HG02870 (cell line): ENCODE results near the gene SLC2A6.
"Not testable (repeated sequence)": the region's sequence is repeated elsewhere in the genome, so short reads cannot be mapped to it uniquely, and the experiment has no call there.

Source experiments
- ATAC-seq: cut with Tn5 transposase; IDR thresholded peaks from one replicate; pipeline ENCODE4 v1.9.1; 2021; ENCODE audit warnings: mild to moderate bottlenecking, moderate library complexity; ENCODE audit not compliant: unreplicated experiment

SLC2A6 gene

DNA sequence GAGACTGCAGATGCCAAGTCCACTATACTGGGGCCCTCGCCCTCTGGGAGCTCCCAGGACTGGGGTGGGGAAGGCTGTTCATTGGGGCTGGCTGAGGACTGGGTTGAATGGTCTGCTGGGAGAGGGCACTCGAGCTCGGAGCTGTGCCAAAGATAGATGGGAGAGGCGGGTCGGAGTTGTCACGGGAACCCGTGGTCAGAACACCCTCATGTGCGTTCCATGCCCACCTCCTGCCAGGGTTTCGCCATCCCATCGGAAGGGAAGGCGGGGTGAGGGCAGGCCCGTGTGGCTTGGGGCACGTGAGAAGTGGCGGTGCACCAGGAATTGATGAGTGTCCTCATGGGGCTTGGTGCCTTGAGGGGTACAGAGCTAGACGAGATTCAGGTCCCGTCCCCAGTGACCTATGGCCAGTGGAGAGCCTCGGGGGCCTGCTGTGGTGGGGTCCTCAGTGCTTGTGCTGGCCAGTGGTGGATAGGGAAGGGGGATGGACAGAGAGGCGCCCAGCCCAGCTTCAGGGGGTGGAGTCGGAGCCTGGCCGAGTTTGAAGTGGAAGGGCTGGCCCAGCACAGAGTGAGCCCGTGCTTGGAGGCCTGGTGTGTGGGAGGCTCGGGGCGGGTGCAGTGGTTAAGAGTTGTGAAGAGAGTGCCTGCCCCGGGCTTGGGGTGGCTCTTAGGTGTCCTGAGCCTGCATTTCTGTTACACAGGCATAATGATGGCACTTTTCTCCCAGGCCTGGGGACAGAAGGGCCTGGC lies 14.9 kb downstream of the SLC2A6 start:
- ATAC-seq = no peak

DNA sequence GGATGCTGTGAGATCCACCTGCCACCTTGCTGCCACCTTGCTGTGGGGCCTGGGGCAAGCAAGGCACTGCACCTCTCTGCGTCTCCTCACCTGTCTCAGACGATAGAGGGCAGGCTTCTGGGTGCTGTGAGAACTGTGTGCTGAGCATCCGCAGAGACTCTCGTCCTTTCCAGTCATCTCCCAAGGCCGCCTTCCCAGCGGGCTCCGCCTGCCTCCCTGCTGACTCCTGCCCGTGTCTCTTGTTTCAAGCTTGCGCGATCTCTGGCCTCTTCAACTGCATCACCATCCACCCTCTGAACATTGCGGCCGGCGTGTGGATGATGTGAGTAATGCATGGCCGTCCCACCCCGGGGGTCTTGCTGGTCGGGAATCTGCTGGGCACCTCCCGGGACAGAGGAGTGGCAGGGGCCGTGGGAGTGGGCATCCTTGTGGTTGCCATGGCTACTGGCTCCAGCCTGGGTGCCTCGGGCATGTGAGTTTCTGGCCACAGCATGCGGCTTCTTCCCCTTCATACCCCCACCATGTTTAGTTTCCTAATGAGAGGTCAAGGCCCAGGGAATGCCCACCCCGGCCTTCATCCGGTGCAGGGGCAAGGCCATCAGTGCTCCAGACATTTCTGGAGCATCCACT lies 15.6 kb downstream of the SLC2A6 start:
- no peak for ATAC-seq

DNA sequence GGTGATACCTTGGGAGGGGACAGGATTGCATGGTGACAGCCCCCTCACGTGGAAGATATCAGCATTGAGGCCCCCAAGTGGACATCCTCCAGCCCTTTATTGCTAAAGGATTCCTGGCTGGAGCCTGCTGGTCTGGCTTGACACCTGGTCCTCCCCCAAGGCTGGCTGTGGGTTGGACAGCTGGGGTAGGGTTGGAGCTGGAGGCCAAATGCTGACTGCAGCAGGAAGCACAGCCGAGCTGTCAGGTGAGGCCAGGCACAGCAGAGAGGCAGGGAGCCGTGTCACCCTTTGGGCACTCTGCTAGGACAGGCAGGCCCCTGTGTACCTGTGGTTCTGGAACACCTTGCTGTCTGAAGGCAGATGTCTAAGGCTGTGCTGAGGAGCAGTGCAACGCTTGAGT lies 16.9 kb downstream of the SLC2A6 start:
- no peak for ATAC-seq

DNA sequence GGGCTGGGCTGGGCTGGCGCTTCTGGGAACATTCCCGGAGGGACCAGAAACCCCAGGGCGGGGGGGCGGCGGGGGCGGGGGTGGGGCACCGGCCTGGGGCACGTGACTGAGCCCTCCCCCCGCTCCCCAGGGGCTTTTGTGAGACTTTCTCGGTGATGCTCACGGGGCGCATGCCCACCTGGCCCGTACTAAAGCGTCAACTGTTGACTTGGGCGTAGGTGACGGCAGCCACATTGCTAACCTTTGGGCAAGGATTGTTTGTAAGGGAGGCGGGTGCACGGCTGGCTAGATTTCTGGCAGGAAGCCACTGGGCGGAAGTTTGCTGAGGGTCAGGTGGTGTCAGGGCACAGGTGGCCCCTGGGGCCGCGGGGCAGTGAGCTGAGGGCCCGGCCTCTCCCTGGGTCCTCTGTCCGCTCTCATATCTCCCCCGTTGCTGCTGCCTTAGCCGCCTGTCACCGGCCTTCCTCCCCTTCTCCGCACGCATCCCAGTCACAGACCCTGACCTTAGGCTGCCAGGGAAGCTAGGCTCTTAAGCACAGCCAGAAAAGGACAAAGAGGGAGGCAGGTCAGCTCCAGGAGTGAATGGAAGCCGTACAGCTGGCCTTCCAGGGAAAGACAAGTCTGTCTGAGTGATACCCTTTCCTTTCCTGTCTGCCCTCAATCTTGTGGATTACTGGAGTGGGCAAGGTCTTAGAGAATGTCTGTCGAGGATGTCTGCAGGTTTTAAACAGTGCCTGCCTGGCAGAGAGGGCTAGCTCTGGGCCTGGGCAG lies 18.3 kb downstream of the SLC2A6 start:
- ATAC-seq = no peak

DNA sequence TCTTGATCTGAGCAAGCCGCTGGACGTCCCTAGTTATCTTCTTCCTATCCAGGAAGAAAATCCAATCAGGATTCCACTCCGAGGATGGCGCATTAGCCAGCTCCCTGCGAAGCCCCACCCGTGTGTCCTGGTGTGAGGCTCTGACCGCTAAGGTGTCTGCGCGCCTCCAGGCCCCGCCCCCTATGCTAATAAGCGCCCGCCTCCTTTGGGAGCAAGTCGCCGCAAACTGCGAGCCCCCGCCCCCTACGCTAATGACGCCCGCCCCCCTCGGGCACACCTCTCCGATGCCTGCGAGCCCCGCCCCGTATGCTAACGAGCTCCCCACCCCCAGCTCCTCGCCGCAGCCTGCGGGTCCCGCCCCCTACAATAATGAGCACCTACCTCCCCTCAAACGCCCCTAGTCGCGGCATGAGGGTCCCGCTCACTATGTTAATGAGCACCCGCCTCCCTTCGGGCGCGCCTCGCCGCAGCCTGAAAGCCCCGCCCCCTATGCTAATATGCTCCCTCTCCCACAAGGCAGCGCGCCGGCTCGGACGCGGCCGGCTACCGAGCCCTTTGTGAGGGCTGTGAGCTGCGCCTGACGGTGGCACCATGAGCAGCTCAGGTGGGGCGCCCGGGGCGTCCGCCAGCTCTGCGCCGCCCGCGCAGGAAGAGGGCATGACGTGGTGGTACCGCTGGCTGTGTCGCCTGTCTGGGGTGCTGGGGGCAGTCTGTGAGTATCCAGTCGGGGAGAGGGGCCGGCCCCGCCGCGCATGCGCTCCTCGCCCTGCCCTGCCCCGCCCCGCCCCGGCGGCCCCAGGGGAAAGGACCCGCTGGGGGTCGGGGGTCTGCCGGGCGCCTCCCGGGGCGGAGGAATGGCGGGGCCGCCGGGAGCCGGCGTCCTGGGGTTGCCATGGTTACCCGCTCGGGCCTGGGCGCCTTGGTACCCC lies 19.2 kb downstream of the SLC2A6 start, which contains the start of gene CACFD1:
Gene CACFD1 (plus strand): TSS at position 503 of the 929 bp plus-strand sequence. CDS start 89 bp downstream, at position 592.
- peak; percentile 69 for ATAC-seq

DNA sequence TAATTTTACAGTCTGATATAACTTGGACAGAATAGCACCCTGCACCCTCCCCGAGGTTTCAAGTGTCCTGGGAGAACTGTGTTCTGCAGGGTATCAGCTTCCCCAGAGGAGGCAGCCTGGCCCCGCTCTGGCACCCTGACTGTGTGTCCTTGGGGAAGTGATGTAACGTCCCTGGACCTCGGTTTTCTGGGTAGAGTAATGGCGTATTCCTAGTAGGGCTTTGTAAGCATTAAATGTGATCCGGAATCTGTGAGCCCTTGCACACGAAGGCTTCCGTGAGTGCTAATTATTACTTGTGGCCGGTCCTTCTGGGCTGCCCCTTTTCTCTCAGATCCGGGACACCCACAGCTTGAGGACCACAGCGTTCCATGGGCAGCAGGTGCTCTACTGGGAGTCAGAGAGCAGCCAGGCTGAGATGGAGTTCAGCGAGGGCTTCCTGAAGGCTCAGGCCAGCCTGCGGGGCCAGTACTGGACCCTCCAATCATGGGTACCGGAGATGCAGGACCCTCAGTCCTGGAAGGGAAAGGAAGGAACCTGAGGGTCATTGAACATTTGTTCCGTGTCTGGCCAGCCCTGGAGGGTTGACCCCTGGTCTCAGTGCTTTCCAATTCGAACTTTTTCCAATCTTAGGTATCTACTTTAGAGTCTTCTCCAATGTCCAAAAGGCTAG lies 20.1 kb downstream of the SLC2A6 start:
- ATAC-seq = no peak

DNA sequence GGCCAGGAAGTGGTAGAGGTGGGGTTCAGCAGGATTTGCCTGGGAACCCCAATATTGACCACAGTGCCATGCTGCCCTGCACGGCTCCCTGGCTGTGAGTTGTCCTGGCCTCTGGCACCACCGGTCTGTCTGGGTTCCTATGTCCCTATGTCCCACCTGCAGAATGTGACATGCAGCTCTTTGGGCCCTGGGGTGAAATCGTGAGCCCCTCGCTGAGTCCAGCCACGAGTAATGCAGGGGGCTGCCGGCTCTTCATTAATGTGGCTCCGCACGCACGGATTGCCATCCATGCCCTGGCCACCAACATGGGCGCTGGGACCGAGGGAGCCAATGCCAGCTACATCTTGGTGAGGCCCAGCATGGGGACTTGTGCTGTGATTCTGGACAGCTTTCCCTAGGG lies 21.2 kb downstream of the SLC2A6 start:
- no peak for ATAC-seq

DNA sequence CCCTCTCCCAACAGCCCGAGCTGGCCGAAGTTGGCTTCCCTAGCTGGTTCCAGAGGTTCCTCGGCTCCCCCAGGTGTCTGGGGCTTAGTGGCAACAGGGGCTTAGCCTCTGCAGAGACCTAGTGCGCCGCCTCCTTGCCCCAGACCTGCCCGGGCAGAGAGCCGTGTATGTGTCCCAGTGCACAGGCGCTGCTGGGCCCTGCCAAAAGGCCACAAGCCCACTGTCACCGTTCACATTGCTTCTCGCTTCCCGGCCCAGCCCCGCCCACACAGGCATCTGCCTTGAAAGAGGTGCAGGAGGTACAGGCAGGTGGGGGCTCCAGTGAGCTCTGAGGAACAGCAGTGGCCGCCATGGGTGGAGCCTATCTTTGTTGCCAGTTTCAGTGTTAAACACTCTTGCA lies 21.7 kb downstream of the SLC2A6 start:
- no peak for ATAC-seq

DNA sequence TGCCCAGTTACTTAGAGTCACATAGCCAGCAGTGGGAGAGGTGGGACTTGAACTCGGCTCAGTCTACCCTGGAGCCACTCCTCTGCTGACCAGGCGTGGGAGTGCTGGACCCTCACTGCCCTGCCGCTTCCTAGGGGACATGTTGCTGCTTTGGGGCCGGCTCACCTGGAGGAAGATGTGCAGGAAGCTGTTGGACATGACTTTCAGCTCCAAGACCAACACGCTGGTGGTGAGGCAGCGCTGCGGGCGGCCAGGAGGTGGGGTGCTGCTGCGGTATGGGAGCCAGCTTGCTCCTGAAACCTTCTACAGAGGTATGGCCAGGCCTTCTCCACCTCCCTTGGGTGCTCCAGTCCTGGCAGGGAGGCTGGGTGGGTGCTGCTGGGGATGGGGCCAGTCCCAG lies 22.5 kb downstream of the SLC2A6 start:
- no peak for ATAC-seq

DNA sequence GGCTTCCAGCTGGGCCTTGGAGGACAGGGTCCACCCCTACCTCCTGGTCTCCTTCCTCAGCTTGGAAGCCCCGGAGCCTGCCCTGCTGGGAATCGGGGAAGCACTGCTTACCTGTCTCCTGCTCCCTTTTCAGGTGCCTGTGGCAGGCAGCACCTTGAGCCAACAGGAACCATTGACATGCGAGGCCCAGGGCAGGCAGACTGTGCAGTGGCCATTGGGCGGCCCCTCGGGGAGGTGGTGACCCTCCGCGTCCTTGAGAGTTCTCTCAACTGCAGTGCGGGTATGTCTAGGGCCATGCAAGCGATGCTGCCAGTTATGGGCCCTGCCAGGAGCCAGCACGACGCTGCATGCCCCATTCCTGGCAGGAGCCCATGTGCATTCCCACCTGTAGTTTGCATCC lies 23.0 kb downstream of the SLC2A6 start:
- no peak for ATAC-seq

DNA sequence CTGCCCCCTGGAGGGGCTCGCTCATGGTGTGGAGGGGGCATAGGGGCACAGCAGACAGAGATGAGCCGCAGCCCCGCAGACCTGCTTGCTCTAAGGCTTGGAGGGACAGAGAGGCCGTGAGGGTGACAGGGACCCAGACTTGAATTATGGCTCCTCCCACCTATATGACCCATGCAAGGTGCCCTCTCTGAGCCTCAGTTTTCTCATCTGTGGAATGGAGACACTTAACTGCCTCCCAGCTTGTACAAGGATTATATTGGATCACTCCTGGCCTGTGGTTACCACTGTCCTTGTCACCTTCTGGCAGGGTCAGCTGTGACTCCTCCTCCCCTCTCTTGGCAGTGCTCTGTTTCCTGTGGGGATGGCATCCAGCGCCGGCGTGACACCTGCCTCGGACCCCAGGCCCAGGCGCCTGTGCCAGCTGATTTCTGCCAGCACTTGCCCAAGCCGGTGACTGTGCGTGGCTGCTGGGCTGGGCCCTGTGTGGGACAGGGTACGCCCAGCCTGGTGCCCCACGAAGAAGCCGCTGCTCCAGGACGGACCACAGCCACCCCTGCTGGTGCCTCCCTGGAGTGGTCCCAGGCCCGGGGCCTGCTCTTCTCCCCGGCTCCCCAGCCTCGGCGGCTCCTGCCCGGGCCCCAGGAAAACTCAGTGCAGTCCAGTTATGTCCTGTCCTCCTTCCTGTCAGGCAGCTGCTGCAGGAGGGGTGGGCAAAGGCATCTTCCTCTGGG lies 23.8 kb downstream of the SLC2A6 start:
- ATAC-seq = no peak

DNA sequence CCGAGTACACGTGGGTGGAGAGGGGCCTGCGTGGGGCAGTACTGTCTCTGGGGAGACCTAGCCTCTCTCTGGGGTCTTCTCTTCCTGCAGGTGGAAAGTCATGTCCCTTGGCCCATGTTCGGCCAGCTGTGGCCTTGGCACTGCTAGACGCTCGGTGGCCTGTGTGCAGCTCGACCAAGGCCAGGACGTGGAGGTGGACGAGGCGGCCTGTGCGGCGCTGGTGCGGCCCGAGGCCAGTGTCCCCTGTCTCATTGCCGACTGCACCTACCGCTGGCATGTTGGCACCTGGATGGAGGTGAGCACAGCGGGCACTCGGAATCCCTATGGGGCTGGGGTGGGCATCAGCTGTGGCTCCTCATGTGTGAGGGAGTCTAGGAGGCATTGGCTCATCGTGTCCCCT lies 24.6 kb downstream of the SLC2A6 start:
- no peak for ATAC-seq

DNA sequence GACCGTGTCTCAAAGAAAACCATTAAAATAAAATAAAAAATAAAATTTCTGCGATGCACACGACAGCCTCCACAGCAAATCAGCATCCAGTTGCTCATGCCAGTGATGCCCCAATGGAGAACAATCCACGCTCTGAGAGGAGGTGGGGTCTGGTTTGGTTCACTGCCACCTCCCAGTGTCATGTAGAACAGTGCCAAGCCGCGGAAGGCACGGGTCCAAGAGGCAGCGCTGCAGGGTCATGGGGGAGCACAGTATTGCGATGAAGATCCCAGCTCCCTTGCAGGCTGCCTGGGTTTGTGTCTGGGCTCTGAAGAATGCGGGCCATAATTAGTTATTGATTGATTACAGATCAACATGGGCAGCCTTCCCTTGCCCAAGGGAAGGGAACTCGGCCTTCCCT lies 25.2 kb downstream of the SLC2A6 start:
- ATAC-seq = no peak

DNA sequence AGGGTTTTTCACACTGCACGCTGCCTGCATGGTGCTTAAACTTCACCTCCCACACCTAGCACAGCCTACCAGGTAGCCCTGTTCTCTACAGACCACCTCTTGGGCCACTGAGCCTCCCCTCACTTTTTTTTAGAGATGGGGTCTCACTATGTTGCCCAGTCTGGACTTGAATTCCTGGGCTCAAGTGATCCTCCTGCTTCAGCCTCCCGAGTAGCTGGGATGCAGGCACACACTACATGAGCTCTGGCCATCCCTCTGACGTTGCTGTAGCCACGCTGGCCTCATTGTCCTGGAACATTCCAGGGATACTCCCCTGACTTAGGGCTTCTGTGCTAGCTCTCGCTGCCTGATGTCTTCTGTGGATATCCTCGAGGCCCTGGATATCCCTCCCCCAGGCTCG lies 26.3 kb downstream of the SLC2A6 start:
- ATAC-seq = no peak

DNA sequence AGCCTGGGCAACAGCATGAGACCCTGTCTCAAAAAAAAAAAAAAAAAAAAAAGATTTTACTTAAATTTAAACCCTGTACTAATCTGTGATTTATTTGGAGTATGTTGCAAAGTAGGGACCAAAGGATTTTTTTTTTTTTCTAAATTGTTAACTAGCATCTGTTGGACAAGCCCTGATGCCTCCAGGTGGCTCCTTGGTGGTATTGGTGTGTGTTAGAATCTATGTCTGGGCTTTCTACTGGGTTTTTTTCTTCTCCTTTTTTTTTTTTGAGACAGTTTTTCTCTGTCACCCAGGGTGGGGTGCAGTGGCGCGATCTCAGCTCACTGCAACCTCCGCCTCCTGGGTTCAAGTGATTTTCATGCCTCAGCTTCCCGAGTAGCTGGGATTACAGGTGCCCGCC lies 27.0 kb downstream of the SLC2A6 start:
- ATAC-seq = not testable (repeated sequence)

DNA sequence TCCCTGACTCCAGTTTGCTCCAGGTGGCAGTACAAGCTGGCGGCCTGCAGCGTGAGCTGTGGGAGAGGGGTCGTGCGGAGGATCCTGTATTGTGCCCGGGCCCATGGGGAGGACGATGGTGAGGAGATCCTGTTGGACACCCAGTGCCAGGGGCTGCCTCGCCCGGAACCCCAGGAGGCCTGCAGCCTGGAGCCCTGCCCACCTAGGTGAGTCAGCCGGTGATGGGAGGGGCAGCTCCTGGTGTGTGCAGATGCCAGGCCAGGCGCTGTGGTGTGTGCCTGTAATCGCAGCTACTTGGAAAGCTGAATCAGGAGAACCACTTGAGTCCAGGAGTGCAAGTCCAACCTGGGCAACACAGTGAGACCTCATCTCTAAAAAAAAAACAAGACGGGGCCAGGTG lies 29.1 kb downstream of the SLC2A6 start:
- no peak for ATAC-seq

DNA sequence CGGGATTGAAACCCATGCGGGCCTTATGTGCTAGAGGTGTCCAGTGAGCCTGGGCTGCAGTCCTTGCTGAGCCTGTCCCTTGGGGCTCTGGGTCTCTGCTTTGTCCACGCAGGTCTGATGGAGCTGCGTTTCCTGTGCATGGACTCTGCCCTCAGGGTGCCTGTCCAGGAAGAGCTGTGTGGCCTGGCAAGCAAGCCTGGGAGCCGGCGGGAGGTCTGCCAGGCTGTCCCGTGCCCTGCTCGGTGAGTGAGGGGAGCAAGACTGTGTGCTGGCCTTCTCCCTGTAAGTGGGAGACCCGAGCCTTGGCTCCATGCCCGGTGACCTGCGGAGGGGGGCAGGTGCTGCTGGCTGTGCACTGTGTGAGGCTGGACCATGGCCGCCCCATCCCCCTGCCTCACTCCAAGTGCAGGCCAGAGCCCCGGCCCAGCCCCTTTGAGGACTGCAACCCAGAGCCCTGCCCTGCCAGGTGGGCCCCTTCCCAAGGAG lies 30.4 kb downstream of the SLC2A6 start:
- no peak for ATAC-seq

DNA sequence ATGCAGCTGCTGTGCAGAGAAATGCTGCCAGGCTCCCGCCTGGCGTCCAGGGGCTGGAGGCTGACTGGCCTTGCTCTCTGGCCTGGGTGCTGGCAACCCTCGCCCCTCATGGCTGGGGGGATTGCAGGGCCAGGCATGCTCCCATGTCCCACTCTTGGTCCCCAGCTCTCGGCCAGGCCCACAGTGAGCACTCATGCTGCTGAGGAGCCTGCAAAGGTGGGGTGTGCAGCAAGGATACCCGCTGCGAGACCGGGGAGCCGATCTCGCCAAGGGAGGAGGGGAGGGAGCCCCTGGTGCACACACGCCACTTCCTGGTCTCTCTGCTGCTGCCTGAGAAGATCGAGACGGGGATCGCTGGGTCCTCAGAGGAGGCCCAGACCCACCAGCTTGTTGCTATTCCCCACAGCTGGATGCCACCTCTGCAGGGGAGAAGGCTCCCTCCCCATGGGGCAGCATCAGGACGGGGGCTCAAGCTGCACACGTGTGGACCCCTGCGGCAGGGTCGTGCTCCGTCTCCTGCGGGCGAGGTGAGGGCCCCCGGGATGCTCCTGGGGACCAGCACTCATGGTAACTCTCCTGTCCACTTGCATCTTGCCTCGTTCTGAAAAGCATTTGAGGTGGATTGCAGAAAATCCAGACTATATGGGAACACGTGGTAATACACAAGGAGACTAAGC lies 33.5 kb downstream of the SLC2A6 start:
- ATAC-seq = no peak

DNA sequence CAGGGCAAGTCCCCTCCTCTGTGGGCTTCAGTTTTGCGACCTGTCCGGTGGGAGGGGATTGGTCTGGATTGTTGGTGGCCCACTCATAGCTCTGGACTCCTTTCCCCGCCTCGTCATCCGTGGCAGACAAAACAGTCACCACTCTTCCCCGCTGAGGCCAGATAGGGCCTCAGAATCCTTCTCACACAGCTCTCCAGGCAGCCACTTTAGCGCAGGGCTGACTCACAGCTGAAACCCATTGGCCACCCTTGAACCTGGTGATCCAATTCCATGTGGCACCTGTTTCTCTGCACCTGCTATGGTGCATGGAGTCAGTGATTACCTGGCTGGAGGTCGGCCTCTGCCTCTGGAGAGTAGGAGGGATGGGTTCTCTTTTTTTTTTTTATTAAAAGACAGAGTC lies 34.9 kb downstream of the SLC2A6 start:
- no peak for ATAC-seq
